ENCODE measurements around the gene PRKD2. TPM values are rescaled to one million over a fixed set of nuclear protein-coding genes. Genes with fewer than 3 reads are reported as not detected.
A peak's percentile ranks its signal among the peaks of the same experiment; 100 is the strongest.

The PRKD2 gene
- total and polyA plus RNA-seq, 2 of the 8 experiments (the other 6 are each of a cell fraction or from before 2014, with no cell fraction given) = 24.4 to 63.8 TPM

GRCh38 chr19:46716672-46717033, 261 bp downstream of the PRKD2 start:
- CTCF ChIA-PET (ENCODE audit: partially characterized antibody) = interaction anchor here (0.8 to 7.5 kb wide), 5 partner anchors 12 to 48 kb away, joined by 3 to 46 read pairs (median 6); no protein-coding TSS in a partner anchor
- peaks cover 13% of the 10 kb centered on the region; the same call in 1 of the 2 replicates for H3K23me2 ChIP-seq (ENCODE audit: low read depth, low read length)
- H4K91ac ChIP-seq (replicated peaks; ENCODE audit: insufficient read length, low read length) = no peak overlapping the region
- no peak overlapping the region for H3K14ac ChIP-seq (ENCODE audit: insufficient read length)
- H3K4ac ChIP-seq (replicated peaks; ENCODE audit: insufficient read length, low read depth, low read length) = no peak overlapping the region
- H4K20me1 ChIP-seq (replicated peaks in 1 of 2; ENCODE audit: control insufficient read depth in 1 of 2, insufficient read depth in 2 of 2, low read length in 2 of 2) = peaks cover 0 to 12% of the 10 kb centered on the region in 2 experiments
- no peak overlapping the region for H4K5ac ChIP-seq (ENCODE audit: insufficient read length, low read depth, low read length)
- no peaks in the 10 kb centered on the region for H3K27me3 ChIP-seq (replicated peaks in 1 of 4; ENCODE audit: control insufficient read depth in 3 of 4, extremely low read depth in 1 of 4, insufficient read depth in 3 of 4, low read length in 3 of 4)
- peak overlapping the region; percentile 91 for H3K4me2 ChIP-seq (ENCODE audit: insufficient read depth in 1 of 2, low read depth in 2 of 2, low read length in 2 of 2)
- H3K79me1 ChIP-seq (ENCODE audit: low read depth, low read length) = 0 out of 2 replicates have a peak, but pooled peaks cover 4% of the 10 kb centered on the region
- peaks cover 0 to 19% of the 10 kb centered on the region in 2 experiments; a peak in 2 of 4 replicates for H3K79me2 ChIP-seq (ENCODE audit: control insufficient read depth in 1 of 2, insufficient read depth in 2 of 2, low read length in 2 of 2)
- no peak overlapping the region for H2BK5ac ChIP-seq (ENCODE audit: low read depth, low read length)
- FAIRE-seq (no peak), DNase-seq (ENCODE audit: low read depth in 1 of 2, low spot score in 2 of 2) (no peak)
- peak overlapping the region; percentile 63 for H3K56ac ChIP-seq (replicated peaks; ENCODE audit: insufficient read length, low read depth, low read length)
- H2BK20ac ChIP-seq (ENCODE audit: low read length) = no peak overlapping the region
- peaks cover 0 to 15% (median 6%) of the 10 kb centered on the region in 4 experiments; a peak in 5 of 7 replicates for H3K4me1 ChIP-seq (replicated peaks in 1 of 4; ENCODE audit: control insufficient read depth in 3 of 4, insufficient read depth in 4 of 4, low read length in 3 of 4)
- peaks cover 2 to 15% (median 10%) of the 10 kb centered on the region in 4 experiments; a peak in 5 of 8 replicates for H3K36me3 ChIP-seq (ENCODE audit: control insufficient read depth in 2 of 4, insufficient read depth in 4 of 4, low read length in 3 of 4)
- TF ChIP-seq SP2 (IDR thresholded peaks at IDR 0.05; ENCODE audit: low read length) (no peak), BACH1 (IDR thresholded peaks at IDR 0.05; ENCODE audit: low read length) (no peak), KDM4A (IDR thresholded peaks at IDR 0.05; ENCODE audit: low read depth, low read length, severe bottlenecking) (peak; percentile 20), BCL11A (IDR thresholded peaks at IDR 0.05; ENCODE audit: low read depth in 2 of 2, low read length in 2 of 2) (no peak), PHF8 (conservative IDR thresholded peaks at IDR 0.05; ENCODE audit: low read depth, low read length) (0 out of 2 replicates have a peak, but pooled peaks have one; percentile 2), SAP30 (IDR thresholded peaks at IDR 0.05; ENCODE audit: insufficient read depth, insufficient replicate concordance, low read length) (peak; percentile 55)
- peak overlapping the region; percentile 21 to 62 (median 46); a peak in 6 of 7 replicates for H3K9ac ChIP-seq (replicated peaks in 1 of 4; ENCODE audit: extremely low read depth in 1 of 4, low read depth in 3 of 4, low read length in 3 of 4)
- H3K18ac ChIP-seq (ENCODE audit: extremely low read depth, low read length) = peak overlapping the region; percentile 32; the same call in 1 of the 2 replicates
- H3K23ac ChIP-seq (ENCODE audit: insufficient read length) = no peak overlapping the region
- peak overlapping the region; percentile 63 to 94 (median 81) for H3K4me3 ChIP-seq (ENCODE audit: extremely low read depth in 1 of 4, insufficient read depth in 2 of 4, low read depth in 3 of 4, low read length in 4 of 4)
- H2AK5ac ChIP-seq (ENCODE audit: low read depth, low read length) = no peak overlapping the region
- H3K27ac ChIP-seq (ENCODE audit: low read depth, low read length) = no peak overlapping the region
- H3K9me3 ChIP-seq (ENCODE audit: insufficient read depth in 2 of 2, low read depth in 1 of 2, low read length in 1 of 2) = no peaks in the 10 kb centered on the region
- POLR2A ChIA-PET (ENCODE audit: partially characterized antibody) = interaction anchor here (0.7 to 4.7 kb wide), 10 partner anchors 9 to 71 kb away, joined by 3 to 18 read pairs (median 4); partner anchors contain the start of gene SLC1A5
- H2BK120ac ChIP-seq (replicated peaks; ENCODE audit: low read depth, low read length) = no peak overlapping the region
- H2BK15ac ChIP-seq (ENCODE audit: low read length) = no peak overlapping the region
- H4K8ac ChIP-seq (ENCODE audit: extremely low read depth, insufficient read depth, low read length) = no peak overlapping the region
- no peak overlapping the region for H2BK12ac ChIP-seq (ENCODE audit: low read depth, low read length)
- no peak overlapping the region for H2AFZ ChIP-seq (ENCODE audit: low read length)
- WGBS, 2 experiments (ENCODE audit: extremely low coverage in 1 of 2, insufficient coverage in 1 of 2, insufficient read length in 1 of 2, insufficient replicate concordance in 2 of 2, low coverage in 1 of 2, low lambda C conversion rate in 2 of 2, missing lambda C conversion rate in 1 of 2) = 0% methylated on average over 1 of the region's 20 CpGs; no CpG with 5 or more reads in 1 of the 2 experiments

Measured in H1 (cell line).